GM12878 (cell line): Measurements from ENCODE around the gene CD83. TPM values are rescaled to one million over a fixed set of nuclear protein-coding genes. Genes with fewer than 3 reads are reported as not detected.
A peak's percentile ranks its signal among the peaks of the same experiment; 100 is the strongest.

Experiments used
- ATAC-seq: fragments of 200-7000 bp; cut with Tn5 transposase; 3 replicates; pipeline ENCODE4 v1.9.1; 2020; ENCODE audit warnings: mild to moderate bottlenecking, moderate library complexity
- BruUV-seq: library from RNA; stranded (reverse); fragments of 400-500 nt; replicated peaks from 2 replicates; lab custom pipeline; 2021; lab: Mats Ljungman, UMichigan
- CTCF ChIA-PET: fragments of 300-600 bp; sonication (Branson Sonifier 250); formaldehyde crosslinking; extraction: SDS; loops from one replicate; lab custom pipeline; 2021; ENCODE audit warnings: inconsistent platforms; lab: Yijun Ruan, JAX
- POLR2A ChIA-PET: fragments of 350-600 bp; formaldehyde crosslinking; extraction: SDS; loops from one replicate; lab custom pipeline; 2021; ENCODE audit warnings: inconsistent platforms; lab: Charles Lee
- RAD21 ChIA-PET: fragments of 300-600 bp; sonication (Branson Sonifier 250); formaldehyde crosslinking; loops from one replicate; lab custom pipeline; 2023; ENCODE audit warnings: antibody characterized with exemption; ENCODE audit not compliant: unreplicated experiment; lab: Charles Lee
- SMC1A ChIA-PET: fragments of 300-600 bp; sonication (Branson Sonifier 250); formaldehyde crosslinking; loops from one replicate; lab custom pipeline; 2023; ENCODE audit not compliant: unreplicated experiment, uncharacterized antibody; lab: Charles Lee
- DNase-seq: peaks from one replicate; pipeline ENCODE4 v3.0.0-alpha.2; 2011; ENCODE audit warnings: low read depth, low spot score
- FAIRE-seq: peaks from 3 replicates; lab custom pipeline; 2011; peaks lifted over from hg19 to GRCh38; lab: Jason Lieb, UNC
- H2AFZ ChIP-seq: 2 replicates; pipeline ENCODE4 v1.6.0; 2011; ENCODE audit warnings: low read depth, low read length, control low read depth; ENCODE audit not compliant: control insufficient read depth
- H3K27ac ChIP-seq: 2 replicates; pipeline ENCODE4 v1.5.1; 2011; ENCODE audit warnings: control low read depth; ENCODE audit not compliant: control insufficient read depth, insufficient read depth
- H3K27me3 ChIP-seq, 2 experiments: replicated peaks in 1 of 2; 2 replicates each; pipeline versions ENCODE4 v1.6.0 to v1.6.1; 2011; ENCODE audit warnings: low read length in 1 of 2; ENCODE audit not compliant: control insufficient read depth in 2 of 2, insufficient read depth in 2 of 2
- H3K36me3 ChIP-seq, 2 experiments: 2 replicates each; pipeline ENCODE4 v1.5.1; 2011; ENCODE audit warnings: low read length in 1 of 2; ENCODE audit not compliant: control insufficient read depth in 2 of 2, insufficient read depth in 2 of 2
- H3K4me1 ChIP-seq: 2 replicates; pipeline ENCODE4 v1.6.1; 2011; ENCODE audit warnings: mild to moderate bottlenecking, low read length, moderate library complexity, mixed read lengths; ENCODE audit not compliant: control insufficient read depth, insufficient read depth
- H3K4me2 ChIP-seq: 2 replicates; pipeline ENCODE4 v1.6.0; 2011; ENCODE audit warnings: control low read depth; ENCODE audit not compliant: control insufficient read depth, insufficient read depth
- H3K4me3 ChIP-seq: fragments of 200-600 bp; sonication (generic); 2 replicates; pipeline ENCODE4 v1.5.1; 2016
- H3K79me2 ChIP-seq: 2 replicates; pipeline ENCODE4 v1.6.0; 2011; ENCODE audit warnings: low read length; ENCODE audit not compliant: control insufficient read depth, insufficient read depth
- H3K9ac ChIP-seq: 2 replicates; pipeline ENCODE4 v1.8.0; 2011; ENCODE audit warnings: low read length, control low read depth, mixed read lengths; ENCODE audit not compliant: control insufficient read depth, insufficient read depth
- H3K9me3 ChIP-seq: replicated peaks from 3 replicates; pipeline ENCODE4 v1.5.1; 2011; ENCODE audit warnings: mild to moderate bottlenecking, low read length; ENCODE audit not compliant: control insufficient read depth, insufficient read depth
- H4K20me1 ChIP-seq: 2 replicates; pipeline ENCODE4 v1.6.0; 2011; ENCODE audit not compliant: control insufficient read depth, insufficient read depth
- ASH2L ChIP-seq: fragments of 300-600, 200-600 bp; sonication (generic); IDR thresholded peaks from 2 replicates; pipeline ENCODE4 v1.6.1; 2017; ENCODE audit warnings: low read depth, mild to moderate bottlenecking, borderline replicate concordance
- BACH1 ChIP-seq: fragments of 450-650 bp; IDR thresholded peaks from 2 replicates; pipeline ENCODE4 v1.6.1; 2017; ENCODE audit warnings: mild to moderate bottlenecking, borderline replicate concordance
- CTCF ChIP-seq, 3 experiments: IDR thresholded peaks in 2 of 3; conservative IDR thresholded peaks in 1 of 3; 2 replicates each; pipeline ENCODE4 v1.5.1; 2011; ENCODE audit warnings: low read depth in 3 of 3, low read length in 3 of 3, mild to moderate bottlenecking in 3 of 3, control low read depth in 2 of 3, moderate library complexity in 2 of 3, inconsistent platforms in 1 of 3, mixed read lengths in 1 of 3; ENCODE audit not compliant: control insufficient read depth in 2 of 3, insufficient read depth in 1 of 3; ENCODE audit errors: extremely low read depth in 1 of 3
- EGR1 ChIP-seq, 2 experiments: IDR thresholded peaks; 1 replicate in 1 of 2; 2 replicates in 1 of 2; pipeline ENCODE4 v1.6.1; 2011 to 2012; ENCODE audit warnings: low read depth in 2 of 2, low read length in 2 of 2, borderline replicate concordance in 1 of 2, mild to moderate bottlenecking in 1 of 2, moderate library complexity in 1 of 2
- ESRRA ChIP-seq: IDR thresholded peaks from 2 replicates; pipeline ENCODE4 v1.6.1; 2012; ENCODE audit warnings: mild to moderate bottlenecking, low read length, improper control_type of control experiment
- JUNB ChIP-seq: IDR thresholded peaks from 2 replicates; pipeline ENCODE4 v1.6.1; 2016; ENCODE audit warnings: antibody characterized with exemption, mild to moderate bottlenecking
- KDM1A ChIP-seq: fragments of 200-600 bp; sonication (generic); IDR thresholded peaks from 2 replicates; pipeline ENCODE4 v1.6.1; 2016; ENCODE audit warnings: borderline replicate concordance
- MEF2A ChIP-seq: IDR thresholded peaks from 2 replicates; pipeline ENCODE4 v1.6.1; 2011; ENCODE audit warnings: low read depth, mild to moderate bottlenecking, low read length, moderate library complexity; ENCODE audit not compliant: insufficient read depth
- RAD51 ChIP-seq: fragments of 450-650 bp; IDR thresholded peaks from 2 replicates; pipeline ENCODE4 v1.6.1; 2016; ENCODE audit warnings: moderate library complexity, mild to moderate bottlenecking, inconsistent platforms
- SMARCA5 ChIP-seq: fragments of 450-650 bp; IDR thresholded peaks from 2 replicates; pipeline ENCODE4 v1.6.1; 2017; ENCODE audit warnings: mild to moderate bottlenecking
- TCF12 ChIP-seq: IDR thresholded peaks from 2 replicates; pipeline ENCODE4 v1.6.1; 2011; ENCODE audit warnings: low read depth, mild to moderate bottlenecking, low read length
- ZNF592 ChIP-seq: fragments of 450-650 bp; IDR thresholded peaks from 2 replicates; pipeline ENCODE4 v1.6.1; 2017; ENCODE audit warnings: mild to moderate bottlenecking, moderate library complexity
- WGBS: methylation state at CpG from one replicate; pipeline ENCODE4 v1.1.6; 2016; ENCODE audit warnings: low lambda C conversion rate; ENCODE audit not compliant: insufficient replicate concordance, insufficient coverage; ENCODE audit errors: missing lambda C conversion rate; 5-methylcytosine and 5-hydroxymethylcytosine counted together
- in situ Hi-C: fragments of 300-500 bp; cut with MboI; formaldehyde crosslinking; loops from 9 replicates; pipeline ENCODE4 v1.14.3; 2018; ENCODE audit warnings: mixed read lengths
- intact Hi-C: fragments of 100-400 bp; cut with micrococcal nuclease; formaldehyde crosslinking; loops from one replicate; pipeline ENCODE4 v1.14.2; 2022; ENCODE audit not compliant: unreplicated experiment
- polyA plus RNA-seq, 11 experiments: library from polyadenylated mRNA; depleted of rRNA in 4 of 11; unstranded in 6 of 11; stranded (reverse) in 5 of 11; fragments of >200 nt; fragmentation: Nextera tagmentation in 4 of 11; fragmentation: Illumina TruSeq in 1 of 11; extraction: Ambion mirVana in 4 of 11; extraction: Trizol in 1 of 11; gene quantifications; 1 replicate in 1 of 11; 2 replicates in 10 of 11; pipeline versions ENCODE4 v1.2.1 to v1.2.3, GENCODE V29; 2011 to 2016; ENCODE audit warnings: inconsistent platforms in 2 of 11, missing spikeins in 2 of 11, low read depth in 1 of 11
- total RNA-seq, 4 experiments: library from RNA; depleted of rRNA in 3 of 4; stranded (reverse); fragments of >200 nt in 3 of 4; fragmentation: Illumina TruSeq in 1 of 4; extraction: Trizol in 1 of 4; gene quantifications; 2 replicates each; pipeline versions ENCODE4 v1.2.1 to v1.2.3, GENCODE V29; 2013 to 2021

Gene CD83
- total and polyA plus RNA-seq, 10 of the 15 experiments (the other 5 are each of a cell fraction or from before 2014, with no cell fraction given): 76.1 to 174 (median 129) TPM

GRCh38 chr6:14092838-14093789 lies 24.5 kb upstream of the CD83 start:
- in situ Hi-C loops: no loop called here
- BruUV-seq: no TSS peak
- Histone ChIP-seq H3K27ac (peak overlapping the region; percentile 80), H3K4me1 (peaks cover 77% of the 10 kb centered on the region), H3K9ac (peak overlapping the region; percentile 55), H3K36me3 (no peaks in the 10 kb centered on the region), H3K27me3 (no peaks in the 10 kb centered on the region), H4K20me1 (no peaks in the 10 kb centered on the region), H3K4me3 (no peak overlapping the region), H2AFZ (no peak overlapping the region), H3K79me2 (no peaks in the 10 kb centered on the region), H3K4me2 (peak overlapping the region; percentile 73), H3K9me3 (no peaks in the 10 kb centered on the region; the same call in 1 of the 3 replicates)
- WGBS: 73% methylated on average over 11 of the region's 11 CpGs
- ChIA-PET SMC1A (interaction anchor here (0.6 to 16.9 kb wide), 9 partner anchors 8 to 30 kb away, joined by 3 to 319 read pairs (median 7); partner anchors contain the start of gene CD83), RAD21 (interaction anchor here (0.6 to 10.3 kb wide), 12 partner anchors 10 to 387 kb away, joined by 3 to 164 read pairs (median 5); partner anchors contain the start of gene CD83), CTCF (interaction anchor here (0.5 to 5.4 kb wide), 9 partner anchors 16 to 70 kb away, joined by 3 to 54 read pairs (median 6); partner anchors contain the start of gene CD83), POLR2A (interaction anchor here (1.4 to 7.0 kb wide), 5 partner anchors 11 to 33 kb away, joined by 5 to 126 read pairs (median 13); partner anchors contain the start of gene CD83)
- intact Hi-C loops: loop anchor here (5.0 kb wide), 1 partner anchor 34 kb away; no protein-coding TSS in a partner anchor
- DNase-seq (no peak), ATAC-seq (no peak), FAIRE-seq (no peak)
- TF ChIP-seq SMARCA5 (0 out of 2 replicates have a peak, but pooled peaks have one; percentile 21), TCF12 (no peak), ESRRA (no peak), BACH1 (no peak), ASH2L (no peak), CTCF (IDR thresholded peaks at IDR 0.05 in 2 of 3, conservative IDR thresholded peaks at IDR 0.05 in 1 of 3; ENCODE audit: control insufficient read depth in 2 of 3, extremely low read depth in 1 of 3, insufficient read depth in 1 of 3, low read depth in 3 of 3, low read length in 3 of 3) (no peak), EGR1 (IDR thresholded peaks at IDR 0.05; ENCODE audit: borderline replicate concordance in 1 of 2, low read depth in 2 of 2, low read length in 2 of 2) (no peak), KDM1A (no peak), MEF2A (no peak), JUNB (no peak), RAD51 (peak; percentile 23; the same call in 1 of the 2 replicates), ZNF592 (peak; percentile 10; the same call in 1 of the 2 replicates)
